Measurements from ENCODE around the gene PARP2. TPM values are rescaled to one million over a fixed set of nuclear protein-coding genes. Genes with fewer than 3 reads are reported as not detected.

The PARP2 gene, protein sequence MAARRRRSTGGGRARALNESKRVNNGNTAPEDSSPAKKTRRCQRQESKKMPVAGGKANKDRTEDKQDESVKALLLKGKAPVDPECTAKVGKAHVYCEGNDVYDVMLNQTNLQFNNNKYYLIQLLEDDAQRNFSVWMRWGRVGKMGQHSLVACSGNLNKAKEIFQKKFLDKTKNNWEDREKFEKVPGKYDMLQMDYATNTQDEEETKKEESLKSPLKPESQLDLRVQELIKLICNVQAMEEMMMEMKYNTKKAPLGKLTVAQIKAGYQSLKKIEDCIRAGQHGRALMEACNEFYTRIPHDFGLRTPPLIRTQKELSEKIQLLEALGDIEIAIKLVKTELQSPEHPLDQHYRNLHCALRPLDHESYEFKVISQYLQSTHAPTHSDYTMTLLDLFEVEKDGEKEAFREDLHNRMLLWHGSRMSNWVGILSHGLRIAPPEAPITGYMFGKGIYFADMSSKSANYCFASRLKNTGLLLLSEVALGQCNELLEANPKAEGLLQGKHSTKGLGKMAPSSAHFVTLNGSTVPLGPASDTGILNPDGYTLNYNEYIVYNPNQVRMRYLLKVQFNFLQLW
- total RNA-seq = 10 to 100 TPM in 3 of 4 donors, 1 to 10 TPM in 1; 5.0 to 20.3 (median 11.7) TPM

DNA sequence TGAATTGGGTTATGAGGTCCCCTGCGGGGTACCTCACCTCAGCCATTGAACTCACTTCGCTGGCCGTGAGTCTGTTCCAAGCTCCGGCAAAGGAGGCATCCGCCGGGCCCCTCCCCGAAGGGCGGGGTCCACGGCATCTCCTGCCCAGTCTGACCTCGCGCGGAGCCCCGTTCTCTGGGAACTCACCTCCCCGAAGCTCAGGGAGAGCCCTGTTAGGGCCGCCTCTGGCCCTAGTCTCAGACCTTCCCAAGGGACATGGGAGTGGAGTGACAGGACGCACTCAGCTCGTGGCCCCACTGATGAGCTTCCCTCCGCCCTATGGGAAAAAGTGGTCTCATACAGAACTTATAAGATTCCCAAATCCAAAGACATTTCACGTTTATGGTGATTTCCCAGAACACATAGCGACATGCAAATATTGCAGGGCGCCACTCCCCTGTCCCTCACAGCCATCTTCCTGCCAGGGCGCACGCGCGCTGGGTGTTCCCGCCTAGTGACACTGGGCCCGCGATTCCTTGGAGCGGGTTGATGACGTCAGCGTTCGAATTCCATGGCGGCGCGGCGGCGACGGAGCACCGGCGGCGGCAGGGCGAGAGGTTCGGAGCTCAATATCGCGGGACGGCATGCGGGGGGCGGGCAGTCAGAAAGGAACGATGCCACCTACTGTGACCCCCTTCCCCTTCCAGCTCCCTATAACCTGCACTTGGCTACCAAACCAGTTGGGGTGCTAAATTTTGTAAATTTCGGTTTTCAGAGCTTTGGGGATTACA is at the start of gene PARP2:
PARP2 (plus strand) TSS at position 544 of the 770 bp plus-strand sequence; CDS start at position 551, 7 bp downstream.
- Histone ChIP-seq H3K4me3 (peak within 1 kb of the TSS; percentile 65 to 89 (median 74)), H3K9me3 (no peaks in the 10 kb centered on the region), H3K4me1 (peaks cover 5 to 18% (median 9%) of the 10 kb centered on the region in 3 donors), H3K27ac (peak within 1 kb of the TSS; percentile 93 to 97 (median 96)), H3K27me3 (no peaks in the 10 kb centered on the region), H3K36me3 (peaks cover 0 to 34% (median 0%) of the 10 kb centered on the region in 3 donors)
- TF ChIP-seq, protein P1, sequence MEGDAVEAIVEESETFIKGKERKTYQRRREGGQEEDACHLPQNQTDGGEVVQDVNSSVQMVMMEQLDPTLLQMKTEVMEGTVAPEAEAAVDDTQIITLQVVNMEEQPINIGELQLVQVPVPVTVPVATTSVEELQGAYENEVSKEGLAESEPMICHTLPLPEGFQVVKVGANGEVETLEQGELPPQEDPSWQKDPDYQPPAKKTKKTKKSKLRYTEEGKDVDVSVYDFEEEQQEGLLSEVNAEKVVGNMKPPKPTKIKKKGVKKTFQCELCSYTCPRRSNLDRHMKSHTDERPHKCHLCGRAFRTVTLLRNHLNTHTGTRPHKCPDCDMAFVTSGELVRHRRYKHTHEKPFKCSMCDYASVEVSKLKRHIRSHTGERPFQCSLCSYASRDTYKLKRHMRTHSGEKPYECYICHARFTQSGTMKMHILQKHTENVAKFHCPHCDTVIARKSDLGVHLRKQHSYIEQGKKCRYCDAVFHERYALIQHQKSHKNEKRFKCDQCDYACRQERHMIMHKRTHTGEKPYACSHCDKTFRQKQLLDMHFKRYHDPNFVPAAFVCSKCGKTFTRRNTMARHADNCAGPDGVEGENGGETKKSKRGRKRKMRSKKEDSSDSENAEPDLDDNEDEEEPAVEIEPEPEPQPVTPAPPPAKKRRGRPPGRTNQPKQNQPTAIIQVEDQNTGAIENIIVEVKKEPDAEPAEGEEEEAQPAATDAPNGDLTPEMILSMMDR (IDR thresholded peaks at IDR 0.05) = peak in 1 of 6 experiments; percentile 18
- peak; percentile 19 to 94 (median 70) for TF ChIP-seq POLR2A (IDR thresholded peaks at IDR 0.05)
- intact Hi-C loops (cut with DNase I) = loop anchor here (5.0 to 10.0 kb wide), 2 partner anchors 72 to 269 kb away; partner anchors contain the start of gene TEP1
- WGBS, 2 donors = 0 to 1% methylated on average over 13 to 26 of the region's 50 CpGs
- peak; percentile 84 for DNase-seq

DNA sequence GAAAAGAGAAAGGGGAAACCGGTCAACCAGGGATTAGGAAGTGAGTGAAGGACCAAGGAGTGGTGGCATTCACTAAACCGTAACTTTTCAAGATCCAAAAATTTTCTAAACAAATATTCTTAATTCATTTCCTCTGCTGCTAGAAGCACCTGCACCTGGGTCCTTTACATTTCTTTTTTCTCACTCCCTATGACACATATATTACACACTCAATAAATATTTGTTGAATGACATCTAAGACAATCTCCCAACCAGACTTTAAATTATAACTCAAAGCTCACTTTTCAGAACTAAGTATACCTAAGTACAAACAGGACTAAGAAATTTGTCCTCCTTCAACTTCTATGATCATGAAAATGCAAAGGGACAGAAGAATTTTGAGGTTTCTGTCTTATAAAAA is 48.8 kb upstream of the PARP2 start:
- WGBS, 2 donors = 74 to 82% methylated on average over 2 of the region's 2 CpGs
- Histone ChIP-seq H3K27me3 (no peaks in the 10 kb centered on the region), H3K9me3 (no peaks in the 10 kb centered on the region), H3K4me3 (no peak overlapping the region), H3K36me3 (peaks cover 5 to 100% (median 33%) of the 10 kb centered on the region in 3 donors), H3K4me1 (no peaks in the 10 kb centered on the region), H3K27ac (no peak overlapping the region)
- no peak for DNase-seq
- TF ChIP-seq, protein P1 (IDR thresholded peaks at IDR 0.05) = no peak
- no peak for TF ChIP-seq POLR2A (IDR thresholded peaks at IDR 0.05)
- intact Hi-C loops (cut with DNase I) = no loop called here

DNA sequence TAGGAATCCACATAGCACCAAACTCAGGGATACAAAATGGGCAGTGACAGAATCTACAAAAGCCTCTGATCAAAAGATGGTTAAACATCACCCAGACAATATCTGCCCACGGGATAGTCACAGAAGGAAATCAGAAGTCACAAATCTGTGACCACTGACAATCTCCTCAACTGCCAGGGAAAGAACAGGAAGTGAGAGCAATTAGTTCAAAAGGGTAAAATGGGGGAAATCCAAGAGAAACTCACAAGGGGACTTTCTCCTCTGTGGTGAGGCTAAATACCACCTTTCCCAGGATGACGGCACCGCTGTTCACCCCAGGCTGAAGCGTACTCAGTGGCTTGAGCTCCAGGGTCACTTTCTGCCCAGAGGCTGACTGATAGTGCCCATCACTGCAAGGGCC is 48.4 kb upstream of the PARP2 start:
- Histone ChIP-seq H3K27me3 (no peaks in the 10 kb centered on the region), H3K4me1 (no peaks in the 10 kb centered on the region), H3K36me3 (peaks cover 4 to 100% (median 35%) of the 10 kb centered on the region in 3 donors), H3K9me3 (no peaks in the 10 kb centered on the region), H3K27ac (no peak overlapping the region), H3K4me3 (no peak overlapping the region)
- TF ChIP-seq, protein P1 (IDR thresholded peaks at IDR 0.05) = no peak
- no peak for TF ChIP-seq POLR2A (IDR thresholded peaks at IDR 0.05)
- intact Hi-C loops (cut with DNase I) = no loop called here
- no peak for DNase-seq
- 78 to 80% methylated on average over 4 of the region's 4 CpGs for WGBS, 2 donors

DNA sequence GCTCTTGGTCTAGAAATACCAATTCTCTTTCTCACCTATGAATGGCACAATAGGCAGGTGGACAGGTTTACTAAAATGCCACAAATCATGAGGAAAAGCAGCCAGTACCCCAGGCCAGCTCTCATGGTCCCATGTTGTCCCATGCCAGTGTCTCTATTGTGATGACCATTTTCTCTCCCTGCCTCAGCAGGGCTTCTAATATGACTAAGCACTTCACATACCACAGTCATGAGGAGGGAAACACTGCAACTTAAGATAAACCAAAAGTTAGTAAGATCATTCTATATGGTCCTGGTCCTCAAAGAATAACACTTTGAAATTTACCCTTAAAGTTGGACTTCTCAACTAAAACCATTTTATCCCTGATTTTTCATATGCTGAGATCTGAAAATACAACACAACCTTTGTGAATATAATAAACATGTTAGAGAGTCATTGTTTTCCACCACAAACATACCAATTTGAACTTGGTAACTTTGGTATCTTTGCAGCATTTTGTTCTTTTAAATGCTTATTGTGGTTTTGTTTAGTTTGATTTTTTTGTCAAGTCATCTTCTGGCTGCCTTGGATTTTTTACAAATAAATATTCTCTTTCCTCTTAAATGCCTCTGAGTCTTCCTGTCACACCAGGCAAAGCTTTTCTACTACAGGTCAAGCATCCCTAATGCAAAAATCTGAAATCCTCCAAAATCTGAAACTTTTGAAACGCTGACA is 41.2 kb upstream of the PARP2 start:
- Histone ChIP-seq H3K36me3 (peaks cover 4 to 51% (median 35%) of the 10 kb centered on the region in 3 donors), H3K27me3 (no peaks in the 10 kb centered on the region), H3K27ac (no peak overlapping the region), H3K4me1 (peaks cover 8 to 15% (median 14%) of the 10 kb centered on the region in 3 donors), H3K4me3 (no peak overlapping the region), H3K9me3 (no peaks in the 10 kb centered on the region)
- TF ChIP-seq POLR2A (IDR thresholded peaks at IDR 0.05) = no peak
- intact Hi-C loops (cut with DNase I) = no loop called here
- DNase-seq = no peak
- WGBS, 2 donors = 73 to 100% methylated on average over 1 of the region's 1 CpG

Data from esophagus squamous epithelium (tissue), 5 donors.